Prostate gland (tissue), 2 donors: ENCODE results near the gene MXRA8. TPM values are rescaled to one million over a fixed set of nuclear protein-coding genes. Genes with fewer than 3 reads are reported as not detected.

ENCODE experiments used
- DNase-seq: peaks from one replicate; pipeline ENCODE4 v3.0.0-alpha.2; 2019; ENCODE audit warnings: low spot score
- H3K27ac ChIP-seq, 2 donors: fragments of 200-600 bp; sonication (generic); 2 replicates each; pipeline ENCODE4 v1.5.1; 2017 to 2019
- H3K27me3 ChIP-seq: fragments of 200-600 bp; sonication (generic); replicated peaks from 2 replicates; pipeline ENCODE4 v1.5.1; 2019; ENCODE audit not compliant: insufficient read depth
- H3K36me3 ChIP-seq, 2 donors: fragments of 200-600 bp; sonication (generic); 1 replicate in 1 of 2; 2 replicates in 1 of 2; pipeline versions ENCODE4 v1.5.1 to v1.8.1; 2017 to 2019
- H3K4me1 ChIP-seq: fragments of 200-600 bp; sonication (generic); replicated peaks from 2 replicates; pipeline ENCODE4 v1.5.1; 2019
- H3K4me3 ChIP-seq, 2 donors: fragments of 200-600 bp; sonication (generic); 2 replicates each; pipeline ENCODE4 v1.5.1; 2017 to 2019
- H3K9me3 ChIP-seq: fragments of 200-600 bp; sonication (generic); 2 replicates; pipeline ENCODE4 v1.5.1; 2017
- POLR2A ChIP-seq: fragments of 450-650 bp; IDR thresholded peaks from one replicate; pipeline ENCODE4 v1.6.1; 2016; ENCODE audit warnings: antibody characterized with exemption, mild to moderate bottlenecking
- POLR2AphosphoS5 ChIP-seq: sonication (generic); formaldehyde crosslinking; IDR thresholded peaks from one replicate; pipeline ENCODE4 v1.6.1; 2017; ENCODE audit warnings: antibody characterized with exemption
- WGBS: methylation state at CpG from one replicate; pipeline ENCODE4 v1.1.5; 2018; 5-methylcytosine and 5-hydroxymethylcytosine counted together
- intact Hi-C: fragments of 100-400 bp; cut with DNase I; formaldehyde crosslinking; loops from one replicate; pipeline ENCODE4 v1.14.2; 2022
- total RNA-seq, 2 donors: library from RNA; depleted of rRNA; stranded (reverse); fragments of >200 nt; gene quantifications; one replicate each; pipeline ENCODE4 v1.1.0, GENCODE V29; 2016
- TF ChIP-seq, protein P1 (sequence below), 4 experiments: fragments of 200-600 bp in 2 of 4; fragments of 450-650 bp in 2 of 4; sonication (generic) in 2 of 4; IDR thresholded peaks; 1 replicate in 3 of 4; 2 replicates in 1 of 4; pipeline ENCODE4 v1.5.1; 2016 to 2019; ENCODE audit warnings: antibody characterized with exemption in 4 of 4, mild to moderate bottlenecking in 2 of 4, moderate library complexity in 2 of 4

MXRA8 gene
- total RNA-seq, 2 donors from 2014 or later: 39.0 to 152 TPM

- Histone ChIP-seq H3K27ac (no peak overlapping the region), H3K27me3 (no peaks in the 10 kb centered on the region), H3K9me3 (no peaks in the 10 kb centered on the region), H3K4me3 (no peak overlapping the region), H3K4me1 (no peaks in the 10 kb centered on the region), H3K36me3 (no peaks in the 10 kb centered on the region)
- no peak for DNase-seq
- 94% methylated on average over 3 of the region's 3 CpGs for WGBS
- TF ChIP-seq POLR2A (no peak), POLR2AphosphoS5 (no peak)
- intact Hi-C loops: no loop called here
Measured at GRCh38 chr1:1366699-1367066, 8.3 kb upstream of the MXRA8 start.

GRCh38 chr1:1365875-1366698, 7.7 kb upstream of the MXRA8 start:
- intact Hi-C loops: no loop called here
- 83% methylated on average over 10 of the region's 10 CpGs for WGBS
- Histone ChIP-seq H3K27ac (no peak overlapping the region), H3K4me1 (no peaks in the 10 kb centered on the region), H3K36me3 (no peaks in the 10 kb centered on the region), H3K4me3 (no peak overlapping the region), H3K9me3 (no peaks in the 10 kb centered on the region), H3K27me3 (no peaks in the 10 kb centered on the region)
- no peak for TF ChIP-seq POLR2A
- no peak for TF ChIP-seq POLR2AphosphoS5
- TF ChIP-seq, protein P1, sequence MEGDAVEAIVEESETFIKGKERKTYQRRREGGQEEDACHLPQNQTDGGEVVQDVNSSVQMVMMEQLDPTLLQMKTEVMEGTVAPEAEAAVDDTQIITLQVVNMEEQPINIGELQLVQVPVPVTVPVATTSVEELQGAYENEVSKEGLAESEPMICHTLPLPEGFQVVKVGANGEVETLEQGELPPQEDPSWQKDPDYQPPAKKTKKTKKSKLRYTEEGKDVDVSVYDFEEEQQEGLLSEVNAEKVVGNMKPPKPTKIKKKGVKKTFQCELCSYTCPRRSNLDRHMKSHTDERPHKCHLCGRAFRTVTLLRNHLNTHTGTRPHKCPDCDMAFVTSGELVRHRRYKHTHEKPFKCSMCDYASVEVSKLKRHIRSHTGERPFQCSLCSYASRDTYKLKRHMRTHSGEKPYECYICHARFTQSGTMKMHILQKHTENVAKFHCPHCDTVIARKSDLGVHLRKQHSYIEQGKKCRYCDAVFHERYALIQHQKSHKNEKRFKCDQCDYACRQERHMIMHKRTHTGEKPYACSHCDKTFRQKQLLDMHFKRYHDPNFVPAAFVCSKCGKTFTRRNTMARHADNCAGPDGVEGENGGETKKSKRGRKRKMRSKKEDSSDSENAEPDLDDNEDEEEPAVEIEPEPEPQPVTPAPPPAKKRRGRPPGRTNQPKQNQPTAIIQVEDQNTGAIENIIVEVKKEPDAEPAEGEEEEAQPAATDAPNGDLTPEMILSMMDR (IDR thresholded peaks at IDR 0.05): no peak
- no peak for DNase-seq

DNA sequence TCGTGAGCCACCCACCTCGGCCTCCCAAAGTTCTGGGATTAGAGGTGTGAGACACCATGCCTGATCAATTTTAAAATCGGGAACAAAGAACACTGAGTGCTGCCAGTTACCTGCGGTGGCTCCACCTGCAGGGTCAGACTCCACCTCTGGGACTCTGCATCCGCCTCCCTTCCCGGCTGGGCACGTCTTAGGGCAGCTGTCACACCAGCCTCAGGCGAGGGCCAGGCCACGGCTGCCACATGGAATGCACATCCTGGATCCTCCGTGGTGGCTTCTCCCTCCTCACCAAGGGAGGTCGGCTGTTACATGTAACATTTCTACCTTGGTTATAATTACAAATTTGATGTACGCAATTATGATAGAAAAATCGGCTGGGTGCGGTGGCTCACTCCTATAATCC, 5.9 kb upstream of the MXRA8 start:
- 72% methylated on average over 14 of the region's 14 CpGs for WGBS
- Histone ChIP-seq H3K9me3 (no peaks in the 10 kb centered on the region), H3K27ac (no peak overlapping the region), H3K36me3 (no peaks in the 10 kb centered on the region), H3K4me3 (no peak overlapping the region), H3K27me3 (no peaks in the 10 kb centered on the region), H3K4me1 (no peaks in the 10 kb centered on the region)
- no peak for TF ChIP-seq POLR2A
- no peak for TF ChIP-seq POLR2AphosphoS5
- TF ChIP-seq, protein P1 (IDR thresholded peaks at IDR 0.05): no peak
- no peak for DNase-seq
- intact Hi-C loops: no loop called here

DNA sequence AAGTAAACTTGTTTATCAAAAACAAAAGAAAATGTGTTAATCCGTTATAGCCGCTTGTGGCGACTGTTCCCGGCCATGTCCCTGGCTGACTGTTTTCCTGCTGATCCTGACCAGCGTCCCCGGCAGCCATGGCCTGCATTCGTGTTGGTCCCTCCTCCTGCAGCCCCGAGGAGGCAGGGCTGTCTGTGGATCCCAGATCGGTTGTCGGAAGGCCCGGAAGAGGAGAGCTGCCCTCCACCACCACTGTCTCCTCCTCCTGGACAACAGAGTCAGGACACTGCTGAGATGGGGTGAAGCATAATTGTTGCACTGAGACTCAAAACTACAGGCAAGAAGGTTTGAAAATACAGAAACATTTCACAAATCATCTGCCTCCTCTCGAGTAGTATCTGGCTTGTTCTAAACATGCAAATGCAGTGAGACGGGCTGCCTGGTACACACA, 3.6 kb upstream of the MXRA8 start:
- H3K27ac ChIP-seq: peak overlapping the region; percentile 9 to 11
- no peaks in the 10 kb centered on the region for H3K36me3 ChIP-seq
- no peak for DNase-seq
- H3K4me1 ChIP-seq: no peaks in the 10 kb centered on the region
- TF ChIP-seq POLR2A: no peak
- no peak for TF ChIP-seq POLR2AphosphoS5
- TF ChIP-seq, protein P1 (IDR thresholded peaks at IDR 0.05): peak in 1 of 4 experiments; percentile 15
- intact Hi-C loops: no loop called here
- H3K27me3 ChIP-seq: no peaks in the 10 kb centered on the region
- H3K4me3 ChIP-seq: no peak overlapping the region
- 21% methylated on average over 13 of the region's 13 CpGs for WGBS
- H3K9me3 ChIP-seq: no peaks in the 10 kb centered on the region

- peak overlapping the region; percentile 9 to 11 for H3K27ac ChIP-seq
- no peak for TF ChIP-seq POLR2A
- TF ChIP-seq POLR2AphosphoS5: no peak
- TF ChIP-seq, protein P1 (IDR thresholded peaks at IDR 0.05): no peak
- no peak overlapping the region for H3K4me3 ChIP-seq
Measured at GRCh38 chr1:1361233-1361981, 3.1 kb upstream of the MXRA8 start.

More at GRCh38 chr1:1361233-1361981, 3.1 kb upstream of the MXRA8 start:
- no peak for DNase-seq
- no peaks in the 10 kb centered on the region for H3K27me3 ChIP-seq
- WGBS: 83% methylated on average over 33 of the region's 35 CpGs
- intact Hi-C loops: no loop called here
- no peaks in the 10 kb centered on the region for H3K9me3 ChIP-seq
- H3K36me3 ChIP-seq: no peaks in the 10 kb centered on the region
- no peaks in the 10 kb centered on the region for H3K4me1 ChIP-seq
